HEK293T (cell line): ENCODE data around the gene DOK1.

Source experiments
- FOXM1 ChIP-seq: fragments of 450-650 bp; IDR thresholded peaks from 2 replicates; pipeline ENCODE4 v1.6.1; 2017; ENCODE audit warnings: mild to moderate bottlenecking, borderline replicate concordance
- LEF1 ChIP-seq: fragments of 450-650 bp; IDR thresholded peaks from 2 replicates; pipeline ENCODE4 v1.6.1; 2017; ENCODE audit warnings: mild to moderate bottlenecking, borderline replicate concordance

GRCh38 chr2:74596584-74596983 is 42.1 kb downstream of the DOK1 start:
- TF ChIP-seq FOXM1 (no peak), LEF1 (no peak)
